ENCODE measurements around the gene MYH2.

Gene MYH2

GRCh38 chr17:10513299-10514067, 36.0 kb downstream of the MYH2 start:
- DNase-seq: no peak

- no peak for DNase-seq
Measured at GRCh38 chr17:10512856-10513255, 36.6 kb downstream of the MYH2 start.

- DNase-seq: no peak
Measured at GRCh38 chr17:10499950-10500349, 49.5 kb downstream of the MYH2 start.

GRCh38 chr17:10492004-10492403, 57.5 kb downstream of the MYH2 start:
- DNase-seq: no peak

- no peak for DNase-seq
Measured at GRCh38 chr17:10482252-10482651, 67.2 kb downstream of the MYH2 start.

- DNase-seq: no peak
Measured at GRCh38 chr17:10477701-10478100, 71.8 kb downstream of the MYH2 start.

GRCh38 chr17:10474536-10474935, 74.9 kb downstream of the MYH2 start:
- no peak for DNase-seq

GRCh38 chr17:10471858-10472257, 77.6 kb downstream of the MYH2 start:
- no peak for DNase-seq

Data from NCI-H146 (cell line).